GM23338 (cell line): ENCODE results near the gene TRIM44. TPM values are rescaled to one million over a fixed set of nuclear protein-coding genes. Genes with fewer than 3 reads are reported as not detected.
A peak's percentile ranks its signal among the peaks of the same experiment; 100 is the strongest.

ENCODE experiments used
- ATAC-seq: fragments of 200-7000 bp; cut with Tn5 transposase; 3 replicates; pipeline ENCODE4 v1.9.1; 2020
- DNase-seq: peaks from one replicate; pipeline ENCODE4 v3.0.0-alpha.2; 2015; ENCODE audit warnings: low spot score
- H2AFZ ChIP-seq: fragments of 200-600 bp; sonication (generic); 2 replicates; pipeline ENCODE4 v1.8.0; 2016; ENCODE audit warnings: antibody characterized with exemption, mild to moderate bottlenecking, moderate library complexity
- H3F3A ChIP-seq: fragments of 200-600 bp; sonication (generic); replicated peaks from 2 replicates; pipeline ENCODE4 v1.8.0; 2017; ENCODE audit warnings: antibody characterized with exemption, mixed run types, low read depth
- H3K27ac ChIP-seq: fragments of 200-600 bp; sonication (generic); 2 replicates; pipeline ENCODE4 v1.6.1; 2016; ENCODE audit warnings: low read depth
- H3K27me3 ChIP-seq: fragments of 200-600 bp; sonication (generic); 2 replicates; pipeline ENCODE4 v1.8.0; 2016; ENCODE audit warnings: mild to moderate bottlenecking, mixed run types, moderate library complexity; ENCODE audit not compliant: insufficient read depth
- H3K36me3 ChIP-seq: fragments of 200-600 bp; sonication (generic); 2 replicates; pipeline ENCODE4 v1.8.0; 2016; ENCODE audit warnings: mild to moderate bottlenecking; ENCODE audit not compliant: insufficient read depth
- H3K4me1 ChIP-seq: fragments of 200-600 bp; sonication (generic); 2 replicates; pipeline ENCODE4 v1.8.0; 2016; ENCODE audit warnings: mild to moderate bottlenecking, moderate library complexity; ENCODE audit not compliant: insufficient read depth
- H3K4me2 ChIP-seq: fragments of 200-600 bp; sonication (generic); 2 replicates; pipeline ENCODE4 v1.7.1; 2017; ENCODE audit warnings: mixed run types
- H3K4me3 ChIP-seq: fragments of 200-600 bp; sonication (generic); 2 replicates; pipeline ENCODE4 v1.6.1; 2016; ENCODE audit warnings: mixed run types
- H3K79me2 ChIP-seq: fragments of 200-600 bp; sonication (generic); replicated peaks from 2 replicates; pipeline ENCODE4 v1.8.0; 2017; ENCODE audit warnings: mild to moderate bottlenecking; ENCODE audit not compliant: insufficient read depth
- H3K9me2 ChIP-seq: fragments of 200-600 bp; sonication (generic); 2 replicates; pipeline ENCODE4 v1.8.0; 2017; ENCODE audit not compliant: insufficient read depth
- H4K20me1 ChIP-seq: fragments of 200-600 bp; sonication (generic); replicated peaks from 2 replicates; pipeline ENCODE4 v1.8.0; 2017; ENCODE audit warnings: mild to moderate bottlenecking; ENCODE audit not compliant: insufficient read depth
- H3K27ac Mint-ChIP-seq: 2 replicates; pipeline ENCODE4 v1.8.0; 2020; ENCODE audit warnings: inconsistent platforms, mild to moderate bottlenecking, moderate library complexity, mixed read lengths
- H3K27me3 Mint-ChIP-seq: 3 replicates; pipeline ENCODE4 v1.8.0; 2022; ENCODE audit warnings: low read depth, mild to moderate bottlenecking, moderate library complexity, mixed read lengths, inconsistent platforms; ENCODE audit not compliant: insufficient read depth, poor library complexity
- H3K36me3 Mint-ChIP-seq: 3 replicates; pipeline ENCODE4 v1.8.0; 2021; ENCODE audit warnings: low read depth, mild to moderate bottlenecking, inconsistent platforms, moderate library complexity, mixed read lengths
- H3K4me1 Mint-ChIP-seq: 3 replicates; pipeline ENCODE4 v1.8.0; 2020; ENCODE audit warnings: mild to moderate bottlenecking, inconsistent platforms, mixed read lengths
- H3K4me3 Mint-ChIP-seq: 3 replicates; pipeline ENCODE4 v1.8.0; 2021; ENCODE audit warnings: moderate library complexity, mild to moderate bottlenecking, inconsistent platforms, mixed read lengths
- H3K9me3 Mint-ChIP-seq: 3 replicates; pipeline ENCODE4 v1.8.0; 2020; ENCODE audit warnings: moderate library complexity, mild to moderate bottlenecking, inconsistent platforms, mixed read lengths
- CTCF ChIP-seq, 2 experiments: fragments of 200-600 bp in 1 of 2; sonication (generic) in 1 of 2; conservative IDR thresholded peaks; 2 replicates each; pipeline versions ENCODE4 v1.5.1 to v1.6.1; 2016 to 2017; ENCODE audit warnings: antibody characterized with exemption in 2 of 2, low read depth in 2 of 2, mild to moderate bottlenecking in 2 of 2, moderate library complexity in 1 of 2
- EZH2 ChIP-seq: fragments of 200-600 bp; sonication (generic); IDR thresholded peaks from one replicate; pipeline ENCODE4 v1.8.0; 2017; ENCODE audit warnings: antibody characterized with exemption, mild to moderate bottlenecking, low read depth; ENCODE audit not compliant: unreplicated experiment
- EZH2phosphoT487 ChIP-seq: fragments of 200-600 bp; sonication (generic); IDR thresholded peaks from one replicate; pipeline ENCODE4 v1.8.1; 2018; ENCODE audit warnings: antibody characterized with exemption; ENCODE audit not compliant: unreplicated experiment
- NANOG ChIP-seq: IDR thresholded peaks from 2 replicates; pipeline ENCODE4 v1.6.1; 2016; ENCODE audit warnings: antibody characterized with exemption, borderline replicate concordance
- POLR2AphosphoS5 ChIP-seq: IDR thresholded peaks from 2 replicates; pipeline ENCODE4 v1.6.1; 2016; ENCODE audit warnings: antibody characterized with exemption, low read depth
- ZNF331 ChIP-seq: fragments of 250-450 bp; sonication (Bioruptor Pico); IDR thresholded peaks from 2 replicates; pipeline ENCODE4 v1.5.0; 2020; ENCODE audit warnings: low read depth, mild to moderate bottlenecking, moderate library complexity
- ZNF462 ChIP-seq: fragments of 250-450 bp; sonication (Bioruptor Pico); IDR thresholded peaks from 2 replicates; pipeline ENCODE4 v1.5.0; 2020; ENCODE audit warnings: mild to moderate bottlenecking, moderate library complexity
- polyA plus RNA-seq: library from polyadenylated mRNA; unstranded; fragments of >200 nt; fragmentation: Nextera tagmentation; extraction: Ambion mirVana; gene quantifications from 2 replicates; pipeline ENCODE4 v1.2.1, GENCODE V29; 2016
- total RNA-seq: library from RNA; depleted of rRNA; stranded (reverse); fragments of >200 nt; shearing (Covaris generic); gene quantifications from 2 replicates; pipeline ENCODE4 v1.2.3, GENCODE V29; 2014
- TF ChIP-seq, protein P1 (sequence below): IDR thresholded peaks from 2 replicates; pipeline ENCODE4 v1.6.1; 2016; ENCODE audit warnings: antibody characterized with exemption

Gene TRIM44
- total and polyA plus RNA-seq, 2 experiments from 2014 or later = 10.3 to 10.4 TPM

DNA sequence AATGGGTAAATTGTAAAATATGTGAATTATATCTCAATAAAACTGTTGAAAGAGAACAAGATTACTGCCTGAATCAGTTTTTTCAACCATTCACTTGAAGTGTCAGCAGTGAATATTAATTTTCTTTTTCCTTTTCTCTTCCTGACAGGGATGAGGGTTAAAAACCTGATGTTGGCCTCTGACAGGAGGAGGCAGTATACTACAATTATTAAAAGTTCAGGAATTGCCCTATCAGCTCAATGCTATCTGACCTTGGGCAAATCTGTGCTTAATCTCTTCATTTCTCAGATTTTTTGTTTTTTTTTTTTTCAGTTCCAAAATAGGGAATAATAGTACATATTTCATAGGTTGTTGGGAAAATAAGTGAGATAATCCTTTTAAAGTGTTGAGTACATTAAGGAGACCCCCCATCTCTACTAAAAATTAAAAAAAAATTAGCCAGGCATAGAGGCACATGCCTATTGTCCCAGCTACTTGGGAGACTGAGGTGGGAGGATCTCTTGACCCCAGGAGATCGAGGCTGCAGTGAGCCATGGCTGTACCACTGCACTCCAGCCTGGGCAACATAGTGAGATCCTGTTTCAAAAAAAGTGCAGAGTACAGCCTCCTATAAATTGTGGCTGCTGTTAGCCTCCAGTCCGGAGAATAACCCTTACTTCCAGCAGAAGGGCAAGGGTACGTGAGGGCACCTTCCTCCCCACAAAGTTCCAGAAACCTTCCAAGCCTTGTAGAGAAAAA is 48.8 kb downstream of the TRIM44 start:
- H4K20me1 ChIP-seq = no peaks in the 10 kb centered on the region; the same call in 1 of the 2 replicates
- H3K27me3 ChIP-seq = no peaks in the 10 kb centered on the region
- peaks cover 4% of the 10 kb centered on the region; the same call in 1 of the 2 replicates for H3K4me1 ChIP-seq
- H3K9me2 ChIP-seq = no peaks in the 10 kb centered on the region
- no peak overlapping the region for H3K27ac ChIP-seq
- H3K4me2 ChIP-seq = no peak overlapping the region
- no peak overlapping the region for H2AFZ ChIP-seq
- Mint-ChIP-seq H3K27me3 (no peaks in the 10 kb centered on the region), H3K27ac (no peak overlapping the region), H3K4me3 (no peak overlapping the region), H3K9me3 (no peaks in the 10 kb centered on the region), H3K36me3 (no peaks in the 10 kb centered on the region), H3K4me1 (peaks cover 3% of the 10 kb centered on the region; the same call in 2 of the 3 replicates)
- peak; percentile 8 for DNase-seq
- ATAC-seq = no peak
- H3K4me3 ChIP-seq = no peak overlapping the region
- no peaks in the 10 kb centered on the region for H3K36me3 ChIP-seq
- H3F3A ChIP-seq = no peaks in the 10 kb centered on the region
- no peaks in the 10 kb centered on the region for H3K79me2 ChIP-seq
- TF ChIP-seq EZH2phosphoT487 (no peak), CTCF (conservative IDR thresholded peaks at IDR 0.05; ENCODE audit: low read depth in 2 of 2) (peak; percentile 33 to 34; a peak in 3 of 4 replicates)

GRCh38 chr11:35711924-35712323 is 49.3 kb downstream of the TRIM44 start:
- no peak overlapping the region for H3K4me2 ChIP-seq
- no peak for ATAC-seq
- H3K27me3 ChIP-seq = no peaks in the 10 kb centered on the region
- Mint-ChIP-seq H3K27ac (no peak overlapping the region), H3K36me3 (no peaks in the 10 kb centered on the region), H3K9me3 (no peaks in the 10 kb centered on the region), H3K27me3 (no peaks in the 10 kb centered on the region), H3K4me3 (no peak overlapping the region), H3K4me1 (peaks cover 4% of the 10 kb centered on the region; the same call in 2 of the 3 replicates)
- peaks cover 4% of the 10 kb centered on the region; the same call in 1 of the 2 replicates for H3K4me1 ChIP-seq
- no peak for DNase-seq
- no peak overlapping the region for H3K4me3 ChIP-seq
- no peaks in the 10 kb centered on the region; the same call in 1 of the 2 replicates for H4K20me1 ChIP-seq
- no peaks in the 10 kb centered on the region for H3K9me2 ChIP-seq
- no peak overlapping the region for H2AFZ ChIP-seq
- H3K27ac ChIP-seq = no peak overlapping the region
- no peaks in the 10 kb centered on the region for H3K79me2 ChIP-seq
- H3K36me3 ChIP-seq = no peaks in the 10 kb centered on the region
- H3F3A ChIP-seq = no peaks in the 10 kb centered on the region
- TF ChIP-seq CTCF (conservative IDR thresholded peaks at IDR 0.05; ENCODE audit: low read depth in 2 of 2) (no peak), POLR2AphosphoS5 (no peak), ZNF331 (no peak), EZH2 (no peak), NANOG (no peak), ZNF462 (no peak)
- TF ChIP-seq, protein P1, sequence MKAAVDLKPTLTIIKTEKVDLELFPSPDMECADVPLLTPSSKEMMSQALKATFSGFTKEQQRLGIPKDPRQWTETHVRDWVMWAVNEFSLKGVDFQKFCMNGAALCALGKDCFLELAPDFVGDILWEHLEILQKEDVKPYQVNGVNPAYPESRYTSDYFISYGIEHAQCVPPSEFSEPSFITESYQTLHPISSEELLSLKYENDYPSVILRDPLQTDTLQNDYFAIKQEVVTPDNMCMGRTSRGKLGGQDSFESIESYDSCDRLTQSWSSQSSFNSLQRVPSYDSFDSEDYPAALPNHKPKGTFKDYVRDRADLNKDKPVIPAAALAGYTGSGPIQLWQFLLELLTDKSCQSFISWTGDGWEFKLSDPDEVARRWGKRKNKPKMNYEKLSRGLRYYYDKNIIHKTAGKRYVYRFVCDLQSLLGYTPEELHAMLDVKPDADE = no peak
